Measurements from ENCODE around the gene NCK2. TPM values are rescaled to one million over a fixed set of nuclear protein-coding genes. Genes with fewer than 3 reads are reported as not detected.

The NCK2 gene
- 67.1 TPM for polyA plus RNA-seq (2013, experiment 1 of 2)
- 65.5 TPM for polyA plus RNA-seq (2013, experiment 2 of 2)

DNA sequence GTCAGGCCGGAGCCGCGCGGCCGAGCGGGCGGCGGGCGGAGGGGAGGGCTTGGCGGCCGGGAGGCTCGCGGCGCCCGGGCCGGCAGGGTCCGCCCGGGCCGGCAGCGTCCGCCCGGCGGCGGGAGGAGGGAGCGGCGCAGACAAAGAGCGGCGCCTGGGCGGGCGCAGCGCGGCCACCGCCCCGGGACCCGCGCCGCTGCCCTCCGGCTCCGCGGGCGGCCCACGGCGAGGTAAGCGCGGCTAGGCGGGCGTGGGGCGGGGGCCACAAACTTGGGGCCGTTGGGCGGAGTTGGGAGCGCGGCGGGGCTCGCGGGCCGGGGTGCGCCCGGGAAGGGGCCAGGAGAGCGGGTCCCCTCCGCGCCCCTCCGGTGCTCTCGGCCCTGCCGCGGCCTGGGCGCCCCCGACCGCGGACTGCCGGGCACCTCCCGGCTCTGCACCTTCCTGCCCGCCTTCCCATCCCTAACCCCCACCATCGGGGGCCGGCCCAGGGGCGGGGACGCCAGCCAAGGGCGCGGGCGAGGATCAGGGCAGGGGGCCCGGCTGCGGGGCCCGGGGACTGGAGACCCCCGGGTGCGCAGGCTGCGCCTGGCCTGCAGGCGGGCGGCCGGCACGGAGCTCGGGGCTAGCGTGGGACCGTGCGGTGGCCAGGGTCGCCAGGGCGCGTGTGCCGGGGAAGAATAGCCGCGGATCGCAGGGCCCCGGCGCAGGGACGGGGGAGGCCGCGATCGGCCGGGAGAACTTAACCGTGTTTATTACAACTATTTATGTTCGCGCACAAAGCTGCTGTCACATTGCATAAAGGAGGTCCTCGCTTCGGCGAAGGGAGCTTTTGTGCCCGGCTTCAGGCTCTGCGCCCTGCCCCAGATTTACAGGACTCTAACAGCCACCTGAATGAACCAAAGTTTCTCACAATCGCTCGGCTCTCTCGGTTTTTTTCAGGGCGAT lies at the start of gene NCK2:
TSS of gene NCK2 (plus strand) at position 4 of the 945 bp plus-strand sequence. CDS start 110,152 bp downstream, outside the sequence.
- H3K4me2 ChIP-seq (ENCODE audit: low read length, poor library complexity, severe bottlenecking), result peak within 1 kb of the TSS; percentile 94
- H3K23ac ChIP-seq (ENCODE audit: low read length in 2 of 2), result peak within 1 kb of the TSS in 1 of 2 experiments; percentile 38
- peak within 1 kb of the TSS in 1 of 2 experiments; percentile 77 for H3K14ac ChIP-seq (ENCODE audit: low read length in 2 of 2)
- no peak within 1 kb of the TSS for H2AFZ ChIP-seq (ENCODE audit: low read depth, low read length)
- peaks cover 16% of the 10 kb centered on the region for H3K4me1 ChIP-seq (ENCODE audit: control insufficient read depth, insufficient read depth, low read depth, low read length)
- 1% methylated on average over 64 of the region's 119 CpGs for WGBS
- H3K36me3 ChIP-seq (ENCODE audit: control insufficient read depth in 1 of 2, insufficient read depth in 2 of 2, low read depth in 1 of 2, low read length in 2 of 2), result peaks cover 0 to 2% of the 10 kb centered on the region in 2 experiments
- H3K4me3 ChIP-seq (ENCODE audit: insufficient read depth in 1 of 2, low read depth in 1 of 2, low read length in 2 of 2), result peak within 1 kb of the TSS; percentile 83 to 86
- peak within 1 kb of the TSS; percentile 86 for H2BK15ac ChIP-seq (ENCODE audit: low read depth, poor library complexity, severe bottlenecking)
- peak within 1 kb of the TSS; percentile 25 for H3K27ac ChIP-seq (ENCODE audit: low read length, poor library complexity, severe bottlenecking)
- no peak within 1 kb of the TSS for H2AK5ac ChIP-seq (ENCODE audit: low read length, severe bottlenecking)
- peak within 1 kb of the TSS; percentile 50 to 65 for H3K4ac ChIP-seq (ENCODE audit: low read depth in 1 of 2, low read length in 2 of 2)
- peaks cover 4% of the 10 kb centered on the region for H3K79me1 ChIP-seq (replicated peaks; ENCODE audit: low read length, poor library complexity, severe bottlenecking)
- H3K18ac ChIP-seq (ENCODE audit: low read depth in 1 of 2, low read length in 2 of 2), result peak within 1 kb of the TSS; percentile 69 to 88
- H2BK12ac ChIP-seq (ENCODE audit: low read length in 2 of 2), result peak within 1 kb of the TSS in 1 of 2 experiments; percentile 75
- H4K91ac ChIP-seq (ENCODE audit: low read length), result peak within 1 kb of the TSS; percentile 71
- H3K9me3 ChIP-seq (ENCODE audit: control insufficient read depth, low read length), result no peaks in the 10 kb centered on the region
- H3K27me3 ChIP-seq (ENCODE audit: control insufficient read depth in 1 of 2, insufficient read depth in 1 of 2, low read length in 2 of 2), result peaks cover 0 to 13% of the 10 kb centered on the region in 2 experiments
- peak within 1 kb of the TSS; percentile 99 for H2BK120ac ChIP-seq (ENCODE audit: low read depth, low read length)
- H2BK5ac ChIP-seq (ENCODE audit: low read depth, low read length, poor library complexity, severe bottlenecking), result no peak within 1 kb of the TSS
- H3K9ac ChIP-seq (ENCODE audit: low read length), result peak within 1 kb of the TSS; percentile 85
- peak within 1 kb of the TSS; percentile 81 for H4K8ac ChIP-seq (ENCODE audit: low read length)
- peak; percentile 41 for DNase-seq

DNA sequence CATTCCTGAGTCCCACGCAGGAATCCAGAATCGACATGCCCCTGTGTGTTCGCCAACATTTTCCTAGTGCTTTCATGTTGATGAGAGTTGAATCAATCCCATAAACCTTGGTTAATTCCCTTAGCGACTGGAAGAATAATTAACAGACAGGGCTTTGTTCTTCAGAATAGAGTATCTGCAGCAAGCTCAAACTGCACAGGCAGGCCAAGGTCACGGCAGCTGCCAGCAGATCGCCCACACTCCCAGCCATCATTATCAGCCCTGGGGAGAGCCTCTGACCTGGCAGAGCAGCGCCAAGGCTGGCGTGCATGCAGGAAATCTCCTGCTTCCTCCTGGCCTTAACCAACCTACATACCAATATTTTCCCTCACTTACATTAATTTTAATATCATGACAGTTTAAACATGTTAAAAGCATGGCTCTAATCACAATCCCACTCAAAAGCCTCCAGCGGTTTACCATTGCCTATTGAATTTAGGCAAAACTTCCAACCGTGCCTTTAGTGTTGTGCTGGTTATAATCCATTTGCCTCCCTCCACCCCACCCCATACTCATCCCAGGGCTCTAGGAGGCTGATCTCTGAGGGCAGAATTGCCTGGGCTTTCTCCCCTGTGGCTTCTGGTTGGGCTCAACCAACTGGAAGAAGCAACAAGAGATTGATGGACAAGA lies 46.8 kb upstream of the NCK2 start:
- H2BK5ac ChIP-seq (ENCODE audit: low read depth, low read length, poor library complexity, severe bottlenecking), result no peak overlapping the region
- no peak overlapping the region for H3K18ac ChIP-seq (ENCODE audit: low read depth in 1 of 2, low read length in 2 of 2)
- H3K4me2 ChIP-seq (ENCODE audit: low read length, poor library complexity, severe bottlenecking), result no peak overlapping the region
- H3K27me3 ChIP-seq (ENCODE audit: control insufficient read depth in 1 of 2, insufficient read depth in 1 of 2, low read length in 2 of 2), result peaks cover 3 to 12% of the 10 kb centered on the region in 2 experiments
- H4K8ac ChIP-seq (ENCODE audit: low read length), result no peak overlapping the region
- H3K27ac ChIP-seq (ENCODE audit: low read length, poor library complexity, severe bottlenecking), result no peak overlapping the region
- WGBS, result 86% methylated on average over 10 of the region's 10 CpGs
- no peak overlapping the region for H2AK5ac ChIP-seq (ENCODE audit: low read length, severe bottlenecking)
- no peak for DNase-seq
- no peaks in the 10 kb centered on the region for H3K4me1 ChIP-seq (ENCODE audit: control insufficient read depth, insufficient read depth, low read depth, low read length)
- H2BK120ac ChIP-seq (ENCODE audit: low read depth, low read length), result no peak overlapping the region
- no peak overlapping the region for H3K4ac ChIP-seq (ENCODE audit: low read depth in 1 of 2, low read length in 2 of 2)
- H2AFZ ChIP-seq (ENCODE audit: low read depth, low read length), result no peak overlapping the region
- H3K9me3 ChIP-seq (ENCODE audit: control insufficient read depth, low read length), result no peaks in the 10 kb centered on the region
- no peak overlapping the region for H4K91ac ChIP-seq (ENCODE audit: low read length)
- H3K23ac ChIP-seq (ENCODE audit: low read length in 2 of 2), result no peak overlapping the region
- H3K79me1 ChIP-seq (replicated peaks; ENCODE audit: low read length, poor library complexity, severe bottlenecking), result no peaks in the 10 kb centered on the region
- H3K4me3 ChIP-seq (ENCODE audit: insufficient read depth in 1 of 2, low read depth in 1 of 2, low read length in 2 of 2), result no peak overlapping the region
- H2BK12ac ChIP-seq (ENCODE audit: low read length in 2 of 2), result no peak overlapping the region
- no peak overlapping the region for H2BK15ac ChIP-seq (ENCODE audit: low read depth, poor library complexity, severe bottlenecking)
- H3K14ac ChIP-seq (ENCODE audit: low read length in 2 of 2), result no peak overlapping the region
- no peak overlapping the region for H3K9ac ChIP-seq (ENCODE audit: low read length)
- H3K36me3 ChIP-seq (ENCODE audit: control insufficient read depth in 1 of 2, insufficient read depth in 2 of 2, low read depth in 1 of 2, low read length in 2 of 2), result no peaks in the 10 kb centered on the region

DNA sequence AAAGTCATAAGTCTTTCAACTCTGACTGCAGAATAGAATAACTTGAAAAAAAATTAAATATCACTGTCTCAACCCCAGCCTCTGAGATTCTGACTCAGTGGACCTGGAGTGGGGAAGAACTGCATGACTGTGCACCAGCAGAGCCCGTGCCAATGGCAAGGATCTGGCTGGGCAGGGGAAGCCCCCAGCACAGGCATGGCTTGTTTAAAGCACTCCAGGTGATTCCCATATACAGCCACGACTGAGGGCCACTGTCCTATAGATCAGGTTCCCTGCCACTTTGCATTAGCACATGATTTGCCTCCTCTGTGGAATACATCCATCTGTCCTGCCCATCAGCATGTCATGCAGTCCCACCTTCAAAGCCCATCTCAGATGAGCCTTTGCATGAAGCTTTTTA lies 45.9 kb upstream of the NCK2 start:
- H2AFZ ChIP-seq (ENCODE audit: low read depth, low read length), result no peak overlapping the region
- H3K9me3 ChIP-seq (ENCODE audit: control insufficient read depth, low read length), result no peaks in the 10 kb centered on the region
- no peak overlapping the region for H3K9ac ChIP-seq (ENCODE audit: low read length)
- H3K18ac ChIP-seq (ENCODE audit: low read depth in 1 of 2, low read length in 2 of 2), result no peak overlapping the region
- no peaks in the 10 kb centered on the region for H3K4me1 ChIP-seq (ENCODE audit: control insufficient read depth, insufficient read depth, low read depth, low read length)
- peaks cover 3 to 12% of the 10 kb centered on the region in 2 experiments for H3K27me3 ChIP-seq (ENCODE audit: control insufficient read depth in 1 of 2, insufficient read depth in 1 of 2, low read length in 2 of 2)
- H3K36me3 ChIP-seq (ENCODE audit: control insufficient read depth in 1 of 2, insufficient read depth in 2 of 2, low read depth in 1 of 2, low read length in 2 of 2), result no peaks in the 10 kb centered on the region
- no peak overlapping the region for H2BK12ac ChIP-seq (ENCODE audit: low read length in 2 of 2)
- H4K8ac ChIP-seq (ENCODE audit: low read length), result no peak overlapping the region
- no peak overlapping the region for H4K91ac ChIP-seq (ENCODE audit: low read length)
- no peak overlapping the region for H2BK120ac ChIP-seq (ENCODE audit: low read depth, low read length)
- DNase-seq, result no peak
- H3K23ac ChIP-seq (ENCODE audit: low read length in 2 of 2), result no peak overlapping the region
- H3K27ac ChIP-seq (ENCODE audit: low read length, poor library complexity, severe bottlenecking), result no peak overlapping the region
- no peak overlapping the region for H2AK5ac ChIP-seq (ENCODE audit: low read length, severe bottlenecking)
- no peak overlapping the region for H3K14ac ChIP-seq (ENCODE audit: low read length in 2 of 2)
- no peak overlapping the region for H2BK15ac ChIP-seq (ENCODE audit: low read depth, poor library complexity, severe bottlenecking)
- no peak overlapping the region for H3K4ac ChIP-seq (ENCODE audit: low read depth in 1 of 2, low read length in 2 of 2)
- H3K4me2 ChIP-seq (ENCODE audit: low read length, poor library complexity, severe bottlenecking), result no peak overlapping the region
- no peaks in the 10 kb centered on the region for H3K79me1 ChIP-seq (replicated peaks; ENCODE audit: low read length, poor library complexity, severe bottlenecking)
- no peak overlapping the region for H2BK5ac ChIP-seq (ENCODE audit: low read depth, low read length, poor library complexity, severe bottlenecking)
- WGBS, result 57% methylated on average over 2 of the region's 2 CpGs
- H3K4me3 ChIP-seq (ENCODE audit: insufficient read depth in 1 of 2, low read depth in 1 of 2, low read length in 2 of 2), result no peak overlapping the region

DNA sequence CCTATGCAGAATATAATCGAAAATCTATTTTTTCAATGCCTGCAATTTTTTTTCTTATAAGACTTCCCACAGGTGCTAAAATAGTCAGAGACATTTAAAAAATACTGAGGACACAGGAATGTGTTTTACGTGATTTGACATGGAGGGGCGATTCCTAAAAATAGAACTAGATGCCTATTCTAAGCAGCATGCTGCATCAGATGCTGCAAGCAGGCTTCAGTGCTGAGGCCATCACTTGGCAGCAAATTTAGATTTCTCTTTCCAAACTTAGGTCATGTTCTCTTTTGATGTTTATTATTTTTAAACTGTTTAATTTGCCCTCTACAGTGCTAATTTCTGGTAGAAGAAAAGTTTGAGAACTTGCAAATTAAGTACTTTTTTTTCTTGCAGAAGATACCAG lies 43.7 kb upstream of the NCK2 start:
- no peaks in the 10 kb centered on the region for H3K4me1 ChIP-seq (ENCODE audit: control insufficient read depth, insufficient read depth, low read depth, low read length)
- H3K27me3 ChIP-seq (ENCODE audit: control insufficient read depth in 1 of 2, insufficient read depth in 1 of 2, low read length in 2 of 2), result peaks cover 3 to 12% of the 10 kb centered on the region in 2 experiments
- H3K23ac ChIP-seq (ENCODE audit: low read length in 2 of 2), result no peak overlapping the region
- no peaks in the 10 kb centered on the region for H3K36me3 ChIP-seq (ENCODE audit: control insufficient read depth in 1 of 2, insufficient read depth in 2 of 2, low read depth in 1 of 2, low read length in 2 of 2)
- no peak overlapping the region for H3K4me3 ChIP-seq (ENCODE audit: insufficient read depth in 1 of 2, low read depth in 1 of 2, low read length in 2 of 2)
- no peak overlapping the region for H2BK12ac ChIP-seq (ENCODE audit: low read length in 2 of 2)
- peaks cover 6% of the 10 kb centered on the region for H3K9me3 ChIP-seq (ENCODE audit: control insufficient read depth, low read length)
- no peak overlapping the region for H4K8ac ChIP-seq (ENCODE audit: low read length)
- H3K18ac ChIP-seq (ENCODE audit: low read depth in 1 of 2, low read length in 2 of 2), result no peak overlapping the region
- 77% methylated on average over 2 of the region's 3 CpGs for WGBS
- H2AFZ ChIP-seq (ENCODE audit: low read depth, low read length), result no peak overlapping the region
- no peak overlapping the region for H3K4ac ChIP-seq (ENCODE audit: low read depth in 1 of 2, low read length in 2 of 2)
- no peak overlapping the region for H2BK120ac ChIP-seq (ENCODE audit: low read depth, low read length)
- no peak overlapping the region for H2BK15ac ChIP-seq (ENCODE audit: low read depth, poor library complexity, severe bottlenecking)
- DNase-seq, result no peak
- no peak overlapping the region for H3K9ac ChIP-seq (ENCODE audit: low read length)
- H4K91ac ChIP-seq (ENCODE audit: low read length), result no peak overlapping the region
- no peak overlapping the region for H3K4me2 ChIP-seq (ENCODE audit: low read length, poor library complexity, severe bottlenecking)
- no peaks in the 10 kb centered on the region for H3K79me1 ChIP-seq (replicated peaks; ENCODE audit: low read length, poor library complexity, severe bottlenecking)
- no peak overlapping the region for H2BK5ac ChIP-seq (ENCODE audit: low read depth, low read length, poor library complexity, severe bottlenecking)
- no peak overlapping the region for H2AK5ac ChIP-seq (ENCODE audit: low read length, severe bottlenecking)
- H3K14ac ChIP-seq (ENCODE audit: low read length in 2 of 2), result no peak overlapping the region
- no peak overlapping the region for H3K27ac ChIP-seq (ENCODE audit: low read length, poor library complexity, severe bottlenecking)

Data from mesenchymal stem cell (in vitro differentiated cells and primary cell).